ENCODE measurements around the gene PDIA5. TPM values are rescaled to one million over a fixed set of nuclear protein-coding genes. Genes with fewer than 3 reads are reported as not detected.

Gene PDIA5
- total and polyA plus RNA-seq, 4 donors = 36.8 to 94.6 (median 63.3) TPM

DNA sequence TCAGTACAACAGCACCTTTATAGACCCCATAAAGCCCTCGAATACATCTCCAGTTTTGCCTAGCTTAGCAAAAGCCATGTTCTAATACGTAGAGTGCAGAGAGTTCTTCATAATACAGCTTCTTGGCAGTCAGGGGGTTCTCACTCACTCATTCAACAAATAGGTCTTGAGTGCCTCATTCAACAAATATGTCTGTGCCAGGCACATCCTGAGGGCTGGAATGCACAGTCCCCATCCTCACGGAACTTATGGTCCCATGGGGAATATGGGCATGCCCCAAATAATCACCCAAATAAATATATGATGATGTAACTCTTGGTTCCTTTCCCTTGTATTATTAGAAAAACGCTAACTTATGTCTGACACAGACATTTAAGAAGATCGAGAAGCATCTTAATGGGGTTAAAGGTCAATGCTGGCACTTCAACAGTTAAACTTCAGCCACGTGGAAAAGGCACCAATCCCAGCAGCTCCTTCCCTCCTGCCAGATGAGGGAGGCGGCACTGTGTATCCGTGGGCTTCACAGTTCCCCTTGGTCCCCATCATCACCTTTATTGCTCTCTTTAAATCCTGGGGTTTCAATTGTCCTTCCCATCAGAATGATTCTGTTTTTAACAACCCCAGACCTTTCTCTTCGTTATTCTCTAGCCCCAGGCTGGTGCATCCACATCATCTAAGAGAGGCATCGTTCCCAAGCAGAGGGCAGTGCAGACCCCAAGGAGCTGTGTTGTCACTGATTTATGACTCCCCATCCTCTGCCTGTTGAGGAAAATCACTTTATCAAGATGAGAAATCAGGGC is 20.4 kb upstream of the PDIA5 start:
- Histone ChIP-seq H3K9me3 (ENCODE audit: control insufficient read depth in 4 of 4, low read length in 3 of 4) (no peaks in the 10 kb centered on the region), H3K4me3 (ENCODE audit: low read depth in 1 of 3, low read length in 3 of 3) (no peak overlapping the region), H3K36me3 (ENCODE audit: control insufficient read depth in 4 of 4, insufficient read depth in 3 of 4, low read depth in 1 of 4, low read length in 3 of 4) (no peaks in the 10 kb centered on the region), H3K9ac (ENCODE audit: low read depth in 1 of 2, low read length in 2 of 2) (no peak overlapping the region), H3K27me3 (ENCODE audit: control insufficient read depth in 4 of 4, insufficient read depth in 4 of 4, low read length in 3 of 4) (no peaks in the 10 kb centered on the region), H3K27ac (ENCODE audit: low read depth in 1 of 2, low read length in 2 of 2) (peak overlapping the region in 1 of 2 donors; percentile 54), H3K4me1 (ENCODE audit: control insufficient read depth in 4 of 4, insufficient read depth in 4 of 4, low read length in 3 of 4) (peaks cover 7 to 18% (median 15%) of the 10 kb centered on the region in 4 donors)
- WGBS = 85% methylated on average over 10 of the region's 10 CpGs
- no peak for TF ChIP-seq TAF1 (conservative IDR thresholded peaks at IDR 0.05)
- no peak for TF ChIP-seq FOXA2 (IDR thresholded peaks at IDR 0.05)
- no peak for TF ChIP-seq HNF4A (conservative IDR thresholded peaks at IDR 0.05)
- TF ChIP-seq RAD21 (IDR thresholded peaks at IDR 0.05) = no peak
- TF ChIP-seq, protein P1, sequence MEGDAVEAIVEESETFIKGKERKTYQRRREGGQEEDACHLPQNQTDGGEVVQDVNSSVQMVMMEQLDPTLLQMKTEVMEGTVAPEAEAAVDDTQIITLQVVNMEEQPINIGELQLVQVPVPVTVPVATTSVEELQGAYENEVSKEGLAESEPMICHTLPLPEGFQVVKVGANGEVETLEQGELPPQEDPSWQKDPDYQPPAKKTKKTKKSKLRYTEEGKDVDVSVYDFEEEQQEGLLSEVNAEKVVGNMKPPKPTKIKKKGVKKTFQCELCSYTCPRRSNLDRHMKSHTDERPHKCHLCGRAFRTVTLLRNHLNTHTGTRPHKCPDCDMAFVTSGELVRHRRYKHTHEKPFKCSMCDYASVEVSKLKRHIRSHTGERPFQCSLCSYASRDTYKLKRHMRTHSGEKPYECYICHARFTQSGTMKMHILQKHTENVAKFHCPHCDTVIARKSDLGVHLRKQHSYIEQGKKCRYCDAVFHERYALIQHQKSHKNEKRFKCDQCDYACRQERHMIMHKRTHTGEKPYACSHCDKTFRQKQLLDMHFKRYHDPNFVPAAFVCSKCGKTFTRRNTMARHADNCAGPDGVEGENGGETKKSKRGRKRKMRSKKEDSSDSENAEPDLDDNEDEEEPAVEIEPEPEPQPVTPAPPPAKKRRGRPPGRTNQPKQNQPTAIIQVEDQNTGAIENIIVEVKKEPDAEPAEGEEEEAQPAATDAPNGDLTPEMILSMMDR (IDR thresholded peaks at IDR 0.05; ENCODE audit: low read depth, low read length, missing input control) = no peak
- TF ChIP-seq, protein P2, sequence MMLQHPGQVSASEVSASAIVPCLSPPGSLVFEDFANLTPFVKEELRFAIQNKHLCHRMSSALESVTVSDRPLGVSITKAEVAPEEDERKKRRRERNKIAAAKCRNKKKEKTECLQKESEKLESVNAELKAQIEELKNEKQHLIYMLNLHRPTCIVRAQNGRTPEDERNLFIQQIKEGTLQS (IDR thresholded peaks at IDR 0.05) = no peak
- TF ChIP-seq, protein P3, sequence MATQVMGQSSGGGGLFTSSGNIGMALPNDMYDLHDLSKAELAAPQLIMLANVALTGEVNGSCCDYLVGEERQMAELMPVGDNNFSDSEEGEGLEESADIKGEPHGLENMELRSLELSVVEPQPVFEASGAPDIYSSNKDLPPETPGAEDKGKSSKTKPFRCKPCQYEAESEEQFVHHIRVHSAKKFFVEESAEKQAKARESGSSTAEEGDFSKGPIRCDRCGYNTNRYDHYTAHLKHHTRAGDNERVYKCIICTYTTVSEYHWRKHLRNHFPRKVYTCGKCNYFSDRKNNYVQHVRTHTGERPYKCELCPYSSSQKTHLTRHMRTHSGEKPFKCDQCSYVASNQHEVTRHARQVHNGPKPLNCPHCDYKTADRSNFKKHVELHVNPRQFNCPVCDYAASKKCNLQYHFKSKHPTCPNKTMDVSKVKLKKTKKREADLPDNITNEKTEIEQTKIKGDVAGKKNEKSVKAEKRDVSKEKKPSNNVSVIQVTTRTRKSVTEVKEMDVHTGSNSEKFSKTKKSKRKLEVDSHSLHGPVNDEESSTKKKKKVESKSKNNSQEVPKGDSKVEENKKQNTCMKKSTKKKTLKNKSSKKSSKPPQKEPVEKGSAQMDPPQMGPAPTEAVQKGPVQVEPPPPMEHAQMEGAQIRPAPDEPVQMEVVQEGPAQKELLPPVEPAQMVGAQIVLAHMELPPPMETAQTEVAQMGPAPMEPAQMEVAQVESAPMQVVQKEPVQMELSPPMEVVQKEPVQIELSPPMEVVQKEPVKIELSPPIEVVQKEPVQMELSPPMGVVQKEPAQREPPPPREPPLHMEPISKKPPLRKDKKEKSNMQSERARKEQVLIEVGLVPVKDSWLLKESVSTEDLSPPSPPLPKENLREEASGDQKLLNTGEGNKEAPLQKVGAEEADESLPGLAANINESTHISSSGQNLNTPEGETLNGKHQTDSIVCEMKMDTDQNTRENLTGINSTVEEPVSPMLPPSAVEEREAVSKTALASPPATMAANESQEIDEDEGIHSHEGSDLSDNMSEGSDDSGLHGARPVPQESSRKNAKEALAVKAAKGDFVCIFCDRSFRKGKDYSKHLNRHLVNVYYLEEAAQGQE (IDR thresholded peaks at IDR 0.05) = no peak
- no peak for TF ChIP-seq NR2F2 (IDR thresholded peaks at IDR 0.05)
- TF ChIP-seq HNF4G (IDR thresholded peaks at IDR 0.05) = no peak
- TF ChIP-seq JUND (IDR thresholded peaks at IDR 0.05) = no peak
- TF ChIP-seq, protein P4, sequence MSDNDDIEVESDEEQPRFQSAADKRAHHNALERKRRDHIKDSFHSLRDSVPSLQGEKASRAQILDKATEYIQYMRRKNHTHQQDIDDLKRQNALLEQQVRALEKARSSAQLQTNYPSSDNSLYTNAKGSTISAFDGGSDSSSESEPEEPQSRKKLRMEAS (IDR thresholded peaks at IDR 0.05) = no peak
- no peak for TF ChIP-seq YY1 (IDR thresholded peaks at IDR 0.05)
- no peak for DNase-seq (ENCODE audit: low spot score)

DNA sequence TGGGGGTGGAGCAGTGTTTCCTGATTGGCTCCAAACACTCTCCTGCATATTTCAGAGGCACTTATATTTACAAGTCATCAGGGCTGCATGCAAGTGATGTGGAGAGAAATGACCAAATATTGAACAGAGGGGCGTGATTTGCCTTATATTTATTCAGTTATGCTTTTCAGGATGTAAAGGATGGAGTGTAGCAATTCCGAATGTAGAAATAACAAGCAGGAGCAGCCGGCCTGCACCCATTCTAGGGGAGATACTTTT is 19.8 kb upstream of the PDIA5 start:
- H3K27me3 ChIP-seq (ENCODE audit: control insufficient read depth in 4 of 4, insufficient read depth in 4 of 4, low read length in 3 of 4) = no peaks in the 10 kb centered on the region
- no peak overlapping the region for H3K4me3 ChIP-seq (ENCODE audit: low read depth in 1 of 3, low read length in 3 of 3)
- no peaks in the 10 kb centered on the region for H3K9me3 ChIP-seq (ENCODE audit: control insufficient read depth in 4 of 4, low read length in 3 of 4)
- H3K4me1 ChIP-seq (ENCODE audit: control insufficient read depth in 4 of 4, insufficient read depth in 4 of 4, low read length in 3 of 4) = peaks cover 7 to 18% (median 15%) of the 10 kb centered on the region in 4 donors
- H3K36me3 ChIP-seq (ENCODE audit: control insufficient read depth in 4 of 4, insufficient read depth in 3 of 4, low read depth in 1 of 4, low read length in 3 of 4) = no peaks in the 10 kb centered on the region
- H3K9ac ChIP-seq (ENCODE audit: low read depth in 1 of 2, low read length in 2 of 2) = no peak overlapping the region
- WGBS = 89% methylated on average over 3 of the region's 3 CpGs
- DNase-seq (ENCODE audit: low spot score) = no peak
- H3K27ac ChIP-seq (ENCODE audit: low read depth in 1 of 2, low read length in 2 of 2) = no peak overlapping the region
- TF ChIP-seq FOXA2 (IDR thresholded peaks at IDR 0.05) (no peak), GABPA (IDR thresholded peaks at IDR 0.05 in 1 of 2, conservative IDR thresholded peaks at IDR 0.05 in 1 of 2) (no peak), HNF4G (IDR thresholded peaks at IDR 0.05) (no peak), SP1 (IDR thresholded peaks at IDR 0.05) (no peak), YY1 (IDR thresholded peaks at IDR 0.05) (no peak), EGR1 (IDR thresholded peaks at IDR 0.05; ENCODE audit: low read depth in 2 of 2) (no peak), FOXA1 (IDR thresholded peaks at IDR 0.05) (no peak)
- TF ChIP-seq, protein P4 (IDR thresholded peaks at IDR 0.05) = no peak
- TF ChIP-seq, protein P5, sequence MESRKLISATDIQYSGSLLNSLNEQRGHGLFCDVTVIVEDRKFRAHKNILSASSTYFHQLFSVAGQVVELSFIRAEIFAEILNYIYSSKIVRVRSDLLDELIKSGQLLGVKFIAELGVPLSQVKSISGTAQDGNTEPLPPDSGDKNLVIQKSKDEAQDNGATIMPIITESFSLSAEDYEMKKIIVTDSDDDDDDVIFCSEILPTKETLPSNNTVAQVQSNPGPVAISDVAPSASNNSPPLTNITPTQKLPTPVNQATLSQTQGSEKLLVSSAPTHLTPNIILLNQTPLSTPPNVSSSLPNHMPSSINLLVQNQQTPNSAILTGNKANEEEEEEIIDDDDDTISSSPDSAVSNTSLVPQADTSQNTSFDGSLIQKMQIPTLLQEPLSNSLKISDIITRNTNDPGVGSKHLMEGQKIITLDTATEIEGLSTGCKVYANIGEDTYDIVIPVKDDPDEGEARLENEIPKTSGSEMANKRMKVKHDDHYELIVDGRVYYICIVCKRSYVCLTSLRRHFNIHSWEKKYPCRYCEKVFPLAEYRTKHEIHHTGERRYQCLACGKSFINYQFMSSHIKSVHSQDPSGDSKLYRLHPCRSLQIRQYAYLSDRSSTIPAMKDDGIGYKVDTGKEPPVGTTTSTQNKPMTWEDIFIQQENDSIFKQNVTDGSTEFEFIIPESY (IDR thresholded peaks at IDR 0.05) = no peak
- TF ChIP-seq, protein P3 (IDR thresholded peaks at IDR 0.05) = no peak
- TF ChIP-seq, protein P1 (IDR thresholded peaks at IDR 0.05; ENCODE audit: low read depth, low read length, missing input control) = no peak
